ENCODE results near the gene DSC3.

The DSC3 gene

DNA sequence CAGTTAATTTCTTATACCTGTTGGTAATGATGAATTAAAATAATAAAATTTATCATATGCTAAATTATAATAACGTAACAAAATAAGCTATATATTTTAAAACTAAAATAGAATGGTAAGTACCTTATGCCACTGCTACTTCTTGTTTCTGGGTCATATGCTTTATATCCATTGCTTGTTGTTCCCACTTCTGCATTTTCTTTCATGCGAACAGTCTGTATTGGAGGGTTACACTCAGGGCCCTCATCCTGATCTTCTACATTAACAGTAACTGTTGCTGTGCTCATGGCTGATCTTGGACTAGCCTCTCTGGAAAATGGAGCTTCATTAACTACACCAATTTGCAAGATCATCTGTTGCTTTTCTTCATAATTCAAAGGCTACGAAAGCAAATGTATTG is 37.4 kb upstream of the DSC3 start:
- H2AFZ ChIP-seq (ENCODE audit: low read length): no peak overlapping the region
- no peaks in the 10 kb centered on the region for H3K9me3 ChIP-seq (replicated peaks; ENCODE audit: insufficient read depth, low read length)
- H3K36me3 ChIP-seq (replicated peaks; ENCODE audit: insufficient read depth, low read length): no peaks in the 10 kb centered on the region
- no peaks in the 10 kb centered on the region for H4K20me1 ChIP-seq (ENCODE audit: insufficient read depth, low read length)
- H3K4me2 ChIP-seq (ENCODE audit: low read depth, low read length): no peak overlapping the region
- TF ChIP-seq EZH2phosphoT487 (IDR thresholded peaks at IDR 0.05; ENCODE audit: low read length): no peak
- no peak for TF ChIP-seq EZH2 (optimal IDR thresholded peaks at IDR 0.05; ENCODE audit: low read depth, low read length)
- TF ChIP-seq, protein P1, sequence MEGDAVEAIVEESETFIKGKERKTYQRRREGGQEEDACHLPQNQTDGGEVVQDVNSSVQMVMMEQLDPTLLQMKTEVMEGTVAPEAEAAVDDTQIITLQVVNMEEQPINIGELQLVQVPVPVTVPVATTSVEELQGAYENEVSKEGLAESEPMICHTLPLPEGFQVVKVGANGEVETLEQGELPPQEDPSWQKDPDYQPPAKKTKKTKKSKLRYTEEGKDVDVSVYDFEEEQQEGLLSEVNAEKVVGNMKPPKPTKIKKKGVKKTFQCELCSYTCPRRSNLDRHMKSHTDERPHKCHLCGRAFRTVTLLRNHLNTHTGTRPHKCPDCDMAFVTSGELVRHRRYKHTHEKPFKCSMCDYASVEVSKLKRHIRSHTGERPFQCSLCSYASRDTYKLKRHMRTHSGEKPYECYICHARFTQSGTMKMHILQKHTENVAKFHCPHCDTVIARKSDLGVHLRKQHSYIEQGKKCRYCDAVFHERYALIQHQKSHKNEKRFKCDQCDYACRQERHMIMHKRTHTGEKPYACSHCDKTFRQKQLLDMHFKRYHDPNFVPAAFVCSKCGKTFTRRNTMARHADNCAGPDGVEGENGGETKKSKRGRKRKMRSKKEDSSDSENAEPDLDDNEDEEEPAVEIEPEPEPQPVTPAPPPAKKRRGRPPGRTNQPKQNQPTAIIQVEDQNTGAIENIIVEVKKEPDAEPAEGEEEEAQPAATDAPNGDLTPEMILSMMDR (IDR thresholded peaks at IDR 0.05; ENCODE audit: low read length): no peak
- H3K27me3 ChIP-seq (replicated peaks; ENCODE audit: insufficient read depth, low read length): no peaks in the 10 kb centered on the region
- H3K79me2 ChIP-seq (ENCODE audit: low read length): no peaks in the 10 kb centered on the region
- no peaks in the 10 kb centered on the region for H3K9me2 ChIP-seq (replicated peaks; ENCODE audit: insufficient read depth, low read length)
- H3K4me3 ChIP-seq (ENCODE audit: low read length): no peak overlapping the region
- H3F3A ChIP-seq (ENCODE audit: insufficient read depth, low read length): no peaks in the 10 kb centered on the region
- DNase-seq: no peak
- no peaks in the 10 kb centered on the region for H3K4me1 ChIP-seq (ENCODE audit: low read length)
- H3K27ac ChIP-seq (ENCODE audit: low read length): no peak overlapping the region
- H3K9ac ChIP-seq (ENCODE audit: low read length): no peak overlapping the region

DNA sequence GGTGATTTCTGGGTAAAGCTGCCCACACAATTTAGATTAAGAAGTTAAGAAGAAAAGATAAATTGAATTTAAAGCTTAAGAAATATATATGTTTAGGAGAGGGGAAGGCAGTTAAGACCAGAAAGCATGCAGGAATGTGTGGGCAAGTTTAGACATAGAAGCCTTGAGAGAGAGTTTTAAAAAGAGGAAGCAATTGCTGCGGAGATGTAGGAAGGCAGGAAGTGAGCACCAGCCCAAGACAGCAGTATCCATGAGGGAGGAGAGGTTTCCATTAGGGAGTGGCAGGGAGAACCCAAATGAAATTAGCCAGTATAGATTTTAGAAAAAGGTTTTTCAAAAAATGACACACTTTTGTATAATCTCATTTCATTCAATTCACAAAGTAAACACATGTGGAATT is 35.3 kb upstream of the DSC3 start:
- H3K36me3 ChIP-seq (replicated peaks; ENCODE audit: insufficient read depth, low read length): no peaks in the 10 kb centered on the region
- no peak for DNase-seq

DNA sequence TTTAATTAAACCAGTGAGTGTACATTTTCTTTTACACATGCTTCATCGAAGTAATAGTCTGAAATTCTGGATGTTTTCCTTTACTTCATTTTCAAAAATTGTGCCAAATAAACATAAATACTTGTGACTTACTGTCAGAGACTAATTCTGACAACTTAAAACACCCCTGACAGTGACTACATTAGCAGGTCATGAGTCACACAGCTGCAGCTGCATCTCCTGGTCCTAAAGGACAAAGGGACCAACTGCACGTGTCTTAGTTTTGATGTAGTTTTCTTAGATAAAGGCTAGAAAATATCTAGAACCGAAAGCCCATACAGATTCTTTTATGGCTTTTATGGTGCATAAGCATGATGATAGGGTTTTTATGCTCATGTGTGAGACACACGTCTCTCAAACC is 29.6 kb upstream of the DSC3 start:
- Histone ChIP-seq H3K9ac (ENCODE audit: low read length) (no peak overlapping the region), H3K79me2 (ENCODE audit: low read length) (no peaks in the 10 kb centered on the region), H3K9me2 (replicated peaks; ENCODE audit: insufficient read depth, low read length) (no peaks in the 10 kb centered on the region), H4K20me1 (ENCODE audit: insufficient read depth, low read length) (no peaks in the 10 kb centered on the region), H3K4me3 (ENCODE audit: low read length) (no peak overlapping the region), H3K4me2 (ENCODE audit: low read depth, low read length) (no peak overlapping the region), H3K4me1 (ENCODE audit: low read length) (no peaks in the 10 kb centered on the region), H3K27ac (ENCODE audit: low read length) (no peak overlapping the region), H2AFZ (ENCODE audit: low read length) (no peak overlapping the region), H3K9me3 (replicated peaks; ENCODE audit: insufficient read depth, low read length) (no peaks in the 10 kb centered on the region), H3F3A (ENCODE audit: insufficient read depth, low read length) (no peaks in the 10 kb centered on the region), H3K36me3 (replicated peaks; ENCODE audit: insufficient read depth, low read length) (no peaks in the 10 kb centered on the region), H3K27me3 (replicated peaks; ENCODE audit: insufficient read depth, low read length) (no peaks in the 10 kb centered on the region)
- no peak for DNase-seq
- no peak for TF ChIP-seq EZH2phosphoT487 (IDR thresholded peaks at IDR 0.05; ENCODE audit: low read length)
- no peak for TF ChIP-seq EZH2 (optimal IDR thresholded peaks at IDR 0.05; ENCODE audit: low read depth, low read length)
- TF ChIP-seq, protein P1 (IDR thresholded peaks at IDR 0.05; ENCODE audit: low read length): no peak

More for the DNA sequence above, 35.3 kb upstream of the DSC3 start:
- Histone ChIP-seq H3K27ac (ENCODE audit: low read length) (no peak overlapping the region), H2AFZ (ENCODE audit: low read length) (no peak overlapping the region), H3K4me1 (ENCODE audit: low read length) (no peaks in the 10 kb centered on the region), H3K4me2 (ENCODE audit: low read depth, low read length) (no peak overlapping the region), H3K4me3 (ENCODE audit: low read length) (no peak overlapping the region), H3F3A (ENCODE audit: insufficient read depth, low read length) (no peaks in the 10 kb centered on the region), H3K9me3 (replicated peaks; ENCODE audit: insufficient read depth, low read length) (no peaks in the 10 kb centered on the region), H3K27me3 (replicated peaks; ENCODE audit: insufficient read depth, low read length) (no peaks in the 10 kb centered on the region), H3K9me2 (replicated peaks; ENCODE audit: insufficient read depth, low read length) (no peaks in the 10 kb centered on the region), H3K9ac (ENCODE audit: low read length) (no peak overlapping the region), H3K79me2 (ENCODE audit: low read length) (no peaks in the 10 kb centered on the region), H4K20me1 (ENCODE audit: insufficient read depth, low read length) (no peaks in the 10 kb centered on the region)
- TF ChIP-seq EZH2 (optimal IDR thresholded peaks at IDR 0.05; ENCODE audit: low read depth, low read length) (no peak), EZH2phosphoT487 (IDR thresholded peaks at IDR 0.05; ENCODE audit: low read length) (no peak)
- TF ChIP-seq, protein P1 (IDR thresholded peaks at IDR 0.05; ENCODE audit: low read length): no peak
